ENCODE measurements around the gene ZNF385D.

DNA sequence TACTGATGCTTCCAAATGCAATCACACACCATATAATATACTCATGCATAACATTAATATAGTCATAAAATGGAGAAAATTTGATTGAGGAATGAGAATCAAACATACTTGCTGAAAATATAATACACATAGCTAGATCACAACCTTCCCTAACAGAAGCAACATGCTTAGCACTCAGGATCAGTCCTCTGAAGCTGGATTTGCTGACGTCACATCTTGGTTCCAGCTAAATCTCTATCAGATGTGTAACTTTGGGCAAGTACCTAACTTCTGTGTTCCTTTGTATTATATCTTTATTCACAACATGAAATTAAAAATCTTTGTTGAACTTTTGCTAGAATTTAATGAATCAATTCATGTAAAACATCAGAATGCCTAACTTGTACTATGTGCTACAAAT lies 263.5 kb downstream of the ZNF385D start:
- TF ChIP-seq, protein P1, sequence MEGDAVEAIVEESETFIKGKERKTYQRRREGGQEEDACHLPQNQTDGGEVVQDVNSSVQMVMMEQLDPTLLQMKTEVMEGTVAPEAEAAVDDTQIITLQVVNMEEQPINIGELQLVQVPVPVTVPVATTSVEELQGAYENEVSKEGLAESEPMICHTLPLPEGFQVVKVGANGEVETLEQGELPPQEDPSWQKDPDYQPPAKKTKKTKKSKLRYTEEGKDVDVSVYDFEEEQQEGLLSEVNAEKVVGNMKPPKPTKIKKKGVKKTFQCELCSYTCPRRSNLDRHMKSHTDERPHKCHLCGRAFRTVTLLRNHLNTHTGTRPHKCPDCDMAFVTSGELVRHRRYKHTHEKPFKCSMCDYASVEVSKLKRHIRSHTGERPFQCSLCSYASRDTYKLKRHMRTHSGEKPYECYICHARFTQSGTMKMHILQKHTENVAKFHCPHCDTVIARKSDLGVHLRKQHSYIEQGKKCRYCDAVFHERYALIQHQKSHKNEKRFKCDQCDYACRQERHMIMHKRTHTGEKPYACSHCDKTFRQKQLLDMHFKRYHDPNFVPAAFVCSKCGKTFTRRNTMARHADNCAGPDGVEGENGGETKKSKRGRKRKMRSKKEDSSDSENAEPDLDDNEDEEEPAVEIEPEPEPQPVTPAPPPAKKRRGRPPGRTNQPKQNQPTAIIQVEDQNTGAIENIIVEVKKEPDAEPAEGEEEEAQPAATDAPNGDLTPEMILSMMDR (IDR thresholded peaks at IDR 0.05; ENCODE audit: low read depth, low read length, missing input control) = no peak
- TF ChIP-seq, protein P2, sequence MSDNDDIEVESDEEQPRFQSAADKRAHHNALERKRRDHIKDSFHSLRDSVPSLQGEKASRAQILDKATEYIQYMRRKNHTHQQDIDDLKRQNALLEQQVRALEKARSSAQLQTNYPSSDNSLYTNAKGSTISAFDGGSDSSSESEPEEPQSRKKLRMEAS (IDR thresholded peaks at IDR 0.05) = no peak
- TF ChIP-seq JUND (IDR thresholded peaks at IDR 0.05) = no peak
- TF ChIP-seq, protein P3, sequence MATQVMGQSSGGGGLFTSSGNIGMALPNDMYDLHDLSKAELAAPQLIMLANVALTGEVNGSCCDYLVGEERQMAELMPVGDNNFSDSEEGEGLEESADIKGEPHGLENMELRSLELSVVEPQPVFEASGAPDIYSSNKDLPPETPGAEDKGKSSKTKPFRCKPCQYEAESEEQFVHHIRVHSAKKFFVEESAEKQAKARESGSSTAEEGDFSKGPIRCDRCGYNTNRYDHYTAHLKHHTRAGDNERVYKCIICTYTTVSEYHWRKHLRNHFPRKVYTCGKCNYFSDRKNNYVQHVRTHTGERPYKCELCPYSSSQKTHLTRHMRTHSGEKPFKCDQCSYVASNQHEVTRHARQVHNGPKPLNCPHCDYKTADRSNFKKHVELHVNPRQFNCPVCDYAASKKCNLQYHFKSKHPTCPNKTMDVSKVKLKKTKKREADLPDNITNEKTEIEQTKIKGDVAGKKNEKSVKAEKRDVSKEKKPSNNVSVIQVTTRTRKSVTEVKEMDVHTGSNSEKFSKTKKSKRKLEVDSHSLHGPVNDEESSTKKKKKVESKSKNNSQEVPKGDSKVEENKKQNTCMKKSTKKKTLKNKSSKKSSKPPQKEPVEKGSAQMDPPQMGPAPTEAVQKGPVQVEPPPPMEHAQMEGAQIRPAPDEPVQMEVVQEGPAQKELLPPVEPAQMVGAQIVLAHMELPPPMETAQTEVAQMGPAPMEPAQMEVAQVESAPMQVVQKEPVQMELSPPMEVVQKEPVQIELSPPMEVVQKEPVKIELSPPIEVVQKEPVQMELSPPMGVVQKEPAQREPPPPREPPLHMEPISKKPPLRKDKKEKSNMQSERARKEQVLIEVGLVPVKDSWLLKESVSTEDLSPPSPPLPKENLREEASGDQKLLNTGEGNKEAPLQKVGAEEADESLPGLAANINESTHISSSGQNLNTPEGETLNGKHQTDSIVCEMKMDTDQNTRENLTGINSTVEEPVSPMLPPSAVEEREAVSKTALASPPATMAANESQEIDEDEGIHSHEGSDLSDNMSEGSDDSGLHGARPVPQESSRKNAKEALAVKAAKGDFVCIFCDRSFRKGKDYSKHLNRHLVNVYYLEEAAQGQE (IDR thresholded peaks at IDR 0.05) = no peak
- no peak for TF ChIP-seq GABPA (IDR thresholded peaks at IDR 0.05 in 1 of 2, conservative IDR thresholded peaks at IDR 0.05 in 1 of 2)
- TF ChIP-seq RAD21 (IDR thresholded peaks at IDR 0.05) = no peak
- TF ChIP-seq, protein P4, sequence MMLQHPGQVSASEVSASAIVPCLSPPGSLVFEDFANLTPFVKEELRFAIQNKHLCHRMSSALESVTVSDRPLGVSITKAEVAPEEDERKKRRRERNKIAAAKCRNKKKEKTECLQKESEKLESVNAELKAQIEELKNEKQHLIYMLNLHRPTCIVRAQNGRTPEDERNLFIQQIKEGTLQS (IDR thresholded peaks at IDR 0.05) = no peak
- no peak for TF ChIP-seq EGR1 (IDR thresholded peaks at IDR 0.05; ENCODE audit: low read depth in 2 of 2)
- TF ChIP-seq YY1 (IDR thresholded peaks at IDR 0.05) = no peak
- TF ChIP-seq TAF1 (conservative IDR thresholded peaks at IDR 0.05) = no peak
- no peak for TF ChIP-seq HNF4G (IDR thresholded peaks at IDR 0.05)
- no peak for TF ChIP-seq FOXA2 (IDR thresholded peaks at IDR 0.05)

All from liver (tissue), 3 donors.